Mesenchymal stem cell (in vitro differentiated cells and primary cell): Measurements from ENCODE around the gene ID2.

ENCODE experiments used
- DNase-seq: peaks from one replicate; pipeline ENCODE4 v3.0.0-alpha.2; 2013
- H2AFZ ChIP-seq: one replicate; pipeline ENCODE4 v1.6.1; 2013; ENCODE audit warnings: low read depth, mild to moderate bottlenecking, control low read depth, inconsistent platforms, low read length, moderate library complexity
- H2AK5ac ChIP-seq: 2 replicates; pipeline ENCODE4 v1.6.1; 2013; ENCODE audit warnings: low read length, moderate library complexity, mild to moderate bottlenecking, inconsistent platforms; ENCODE audit not compliant: severe bottlenecking
- H2BK120ac ChIP-seq: one replicate; pipeline ENCODE4 v1.6.1; 2013; ENCODE audit warnings: low read depth, mild to moderate bottlenecking, inconsistent platforms, low read length, moderate library complexity
- H2BK12ac ChIP-seq, 2 experiments: one replicate each; pipeline ENCODE4 v1.6.1; 2013; ENCODE audit warnings: inconsistent platforms in 2 of 2, low read length in 2 of 2, mild to moderate bottlenecking in 2 of 2, moderate library complexity in 2 of 2, control low read depth in 1 of 2
- H2BK15ac ChIP-seq: one replicate; pipeline ENCODE4 v1.6.1; 2013; ENCODE audit warnings: mild to moderate bottlenecking, low read depth, inconsistent platforms; ENCODE audit not compliant: poor library complexity, severe bottlenecking
- H2BK5ac ChIP-seq: 2 replicates; pipeline ENCODE4 v1.6.1; 2013; ENCODE audit warnings: low read depth, mild to moderate bottlenecking, low read length, control low read depth, inconsistent platforms; ENCODE audit not compliant: poor library complexity, severe bottlenecking
- H3K14ac ChIP-seq, 2 experiments: one replicate each; pipeline ENCODE4 v1.6.1; 2013; ENCODE audit warnings: inconsistent platforms in 2 of 2, low read length in 2 of 2, control low read depth in 1 of 2, mild to moderate bottlenecking in 1 of 2, moderate library complexity in 1 of 2
- H3K18ac ChIP-seq, 2 experiments: one replicate each; pipeline ENCODE4 v1.6.1; 2013; ENCODE audit warnings: inconsistent platforms in 2 of 2, low read length in 2 of 2, control low read depth in 1 of 2, low read depth in 1 of 2, mild to moderate bottlenecking in 1 of 2
- H3K23ac ChIP-seq, 2 experiments: one replicate each; pipeline ENCODE4 v1.6.1; 2013; ENCODE audit warnings: inconsistent platforms in 2 of 2, low read length in 2 of 2, mild to moderate bottlenecking in 2 of 2, moderate library complexity in 2 of 2, control low read depth in 1 of 2
- H3K27ac ChIP-seq: 2 replicates; pipeline ENCODE4 v1.5.1; 2013; ENCODE audit warnings: mild to moderate bottlenecking, moderate library complexity, low read length, control low read depth, inconsistent platforms; ENCODE audit not compliant: poor library complexity, severe bottlenecking
- H3K27me3 ChIP-seq, 2 experiments: 2 replicates each; pipeline versions ENCODE4 v1.6.1 to v1.7.0; 2013; ENCODE audit warnings: low read length in 2 of 2, mild to moderate bottlenecking in 2 of 2, moderate library complexity in 2 of 2, control low read depth in 1 of 2, inconsistent platforms in 1 of 2; ENCODE audit not compliant: control insufficient read depth in 1 of 2, insufficient read depth in 1 of 2
- H3K36me3 ChIP-seq, 2 experiments: 2 replicates each; pipeline versions ENCODE4 v1.6.1 to v1.7.0; 2013; ENCODE audit warnings: low read length in 2 of 2, control low read depth in 1 of 2, inconsistent platforms in 1 of 2, low read depth in 1 of 2, mild to moderate bottlenecking in 1 of 2; ENCODE audit not compliant: insufficient read depth in 2 of 2, control insufficient read depth in 1 of 2
- H3K4ac ChIP-seq, 2 experiments: one replicate each; pipeline ENCODE4 v1.6.1; 2013; ENCODE audit warnings: inconsistent platforms in 2 of 2, low read length in 2 of 2, mild to moderate bottlenecking in 2 of 2, moderate library complexity in 2 of 2, control low read depth in 1 of 2, low read depth in 1 of 2
- H3K4me1 ChIP-seq: 2 replicates; pipeline ENCODE4 v1.6.1; 2013; ENCODE audit warnings: low read depth, low read length, control low read depth; ENCODE audit not compliant: control insufficient read depth, insufficient read depth
- H3K4me2 ChIP-seq: 2 replicates; pipeline ENCODE4 v1.6.1; 2013; ENCODE audit warnings: low read length, mild to moderate bottlenecking, inconsistent platforms; ENCODE audit not compliant: poor library complexity, severe bottlenecking
- H3K4me3 ChIP-seq, 2 experiments: 2 replicates each; pipeline versions ENCODE4 v1.5.1 to v1.7.0; 2013; ENCODE audit warnings: low read length in 2 of 2, mild to moderate bottlenecking in 2 of 2, control low read depth in 1 of 2, low read depth in 1 of 2; ENCODE audit not compliant: insufficient read depth in 1 of 2
- H3K79me1 ChIP-seq: replicated peaks from 2 replicates; pipeline ENCODE4 v1.6.1; 2013; ENCODE audit warnings: mild to moderate bottlenecking, control low read depth, low read length, inconsistent platforms; ENCODE audit not compliant: poor library complexity, severe bottlenecking
- H3K9ac ChIP-seq: 2 replicates; pipeline ENCODE4 v1.7.0; 2013; ENCODE audit warnings: mild to moderate bottlenecking, low read length, moderate library complexity
- H3K9me3 ChIP-seq: 2 replicates; pipeline ENCODE4 v1.7.0; 2013; ENCODE audit warnings: mild to moderate bottlenecking, low read length; ENCODE audit not compliant: control insufficient read depth
- H4K8ac ChIP-seq: one replicate; pipeline ENCODE4 v1.6.1; 2013; ENCODE audit warnings: inconsistent platforms, mild to moderate bottlenecking, low read length, moderate library complexity
- H4K91ac ChIP-seq: one replicate; pipeline ENCODE4 v1.6.1; 2013; ENCODE audit warnings: mild to moderate bottlenecking, low read length, inconsistent platforms
- WGBS: methylation state at CpG from one replicate; pipeline ENCODE4 v1.1.7; 2013; ENCODE audit warnings: mixed read lengths; 5-methylcytosine and 5-hydroxymethylcytosine counted together

The ID2 gene

DNA sequence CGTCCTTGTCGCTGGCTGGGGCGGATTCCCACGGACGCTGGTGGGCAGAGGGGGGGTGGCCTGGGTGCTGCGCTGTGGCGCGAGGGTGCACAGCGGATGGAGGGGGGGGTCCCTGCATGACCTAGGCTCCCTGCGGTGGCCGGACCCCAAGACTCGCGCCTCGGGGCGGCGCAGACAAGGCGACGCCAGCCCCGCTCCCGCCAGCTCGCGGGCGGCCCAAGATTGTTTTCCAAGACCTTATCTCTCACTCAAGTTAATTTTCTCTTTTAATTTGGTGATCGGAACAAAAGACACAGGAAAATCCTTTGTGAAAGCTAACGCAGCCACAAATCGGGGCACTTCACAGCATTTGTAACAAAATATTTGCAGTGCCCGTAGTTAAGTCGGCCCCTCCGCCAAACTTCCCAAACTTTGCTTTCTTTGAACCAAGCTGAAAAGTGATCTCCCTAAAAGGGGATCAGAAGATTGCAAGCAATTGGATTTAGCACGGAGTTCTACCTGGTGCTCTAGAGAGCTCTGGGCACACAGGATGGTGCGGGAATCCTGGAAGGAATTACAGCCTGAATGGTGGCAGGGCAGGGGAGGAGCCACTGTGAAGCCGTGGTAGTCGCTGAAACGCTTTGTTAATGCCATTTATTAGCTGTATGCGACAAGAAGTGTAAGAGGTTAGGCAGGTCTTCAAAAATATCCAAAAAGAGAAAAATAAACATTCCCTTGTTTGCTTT lies 4.8 kb upstream of the ID2 start:
- Histone ChIP-seq H3K36me3 (no peaks in the 10 kb centered on the region), H3K4me2 (peak overlapping the region; percentile 95), H2BK12ac (peak overlapping the region; percentile 75 to 91), H3K14ac (no peak overlapping the region), H3K4me1 (peaks cover 22% of the 10 kb centered on the region), H3K9ac (peak overlapping the region; percentile 89), H3K79me1 (peaks cover 1% of the 10 kb centered on the region), H3K23ac (peak overlapping the region in 1 of 2 experiments; percentile 84), H2AK5ac (no peak overlapping the region), H2BK5ac (no peak overlapping the region), H2BK120ac (peak overlapping the region; percentile 97), H3K4me3 (peak overlapping the region; percentile 41 to 76), H2AFZ (no peak overlapping the region), H3K27ac (no peak overlapping the region), H4K8ac (peak overlapping the region; percentile 95), H3K4ac (peak overlapping the region; percentile 87 to 96), H4K91ac (peak overlapping the region; percentile 98), H3K27me3 (peaks cover 0 to 5% of the 10 kb centered on the region in 2 experiments), H2BK15ac (peak overlapping the region; percentile 84), H3K18ac (peak overlapping the region; percentile 67 to 98), H3K9me3 (peaks cover 13% of the 10 kb centered on the region)
- 1% methylated on average over 32 of the region's 35 CpGs for WGBS
- DNase-seq = peak; percentile 51

DNA sequence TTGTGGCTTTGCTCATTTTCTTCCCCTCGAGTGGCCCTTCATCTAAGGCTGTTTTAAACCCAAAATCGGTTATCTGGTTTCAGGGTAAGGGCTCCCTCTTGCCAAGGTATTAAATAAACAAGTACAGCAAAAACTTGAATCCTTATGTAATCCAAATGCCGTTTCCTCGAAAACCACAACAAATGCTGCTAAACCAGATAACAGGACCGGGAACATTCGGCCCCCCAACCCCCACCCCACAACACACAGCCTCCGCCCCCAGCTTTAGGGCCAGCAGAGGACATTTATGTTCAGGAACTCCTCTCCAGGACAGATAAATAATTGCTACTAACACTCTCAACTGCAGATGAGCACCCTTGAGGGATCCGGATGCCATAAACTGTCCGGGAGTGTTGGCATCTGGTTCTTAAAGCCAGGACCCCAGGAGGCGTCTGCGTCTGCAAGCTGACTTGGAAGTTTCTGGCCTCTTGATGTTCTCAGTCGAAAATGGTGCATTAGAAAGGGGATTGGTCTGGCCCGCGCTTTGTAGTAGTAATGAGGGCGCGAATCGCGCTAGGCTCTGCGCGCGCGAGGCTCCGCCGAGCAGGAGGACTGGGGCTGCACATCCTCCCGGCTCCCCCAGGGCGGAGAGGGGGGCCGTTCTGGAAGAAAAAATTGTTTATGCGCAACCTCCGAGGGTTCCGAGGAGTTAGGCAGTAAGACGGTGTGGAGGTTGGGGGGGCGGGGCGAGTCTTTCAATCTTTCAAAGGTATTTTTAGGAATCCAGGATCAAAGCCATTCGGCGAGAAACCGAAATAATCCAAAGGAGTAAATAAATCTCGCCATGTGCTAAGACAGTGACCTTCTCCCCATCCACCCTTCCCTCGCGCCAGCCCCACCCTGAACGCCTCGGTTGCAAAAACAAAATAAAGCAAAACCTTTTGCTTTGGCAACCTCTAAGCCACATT lies 3.9 kb upstream of the ID2 start:
- peak overlapping the region; percentile 48 for H4K8ac ChIP-seq
- H2BK5ac ChIP-seq = peak overlapping the region; percentile 40
- H3K23ac ChIP-seq = peak overlapping the region in 1 of 2 experiments; percentile 6
- H3K14ac ChIP-seq = no peak overlapping the region
- under 1% methylated on average over 38 of the region's 41 CpGs for WGBS
- H2AFZ ChIP-seq = no peak overlapping the region
- H3K36me3 ChIP-seq = peaks cover 0 to 3% of the 10 kb centered on the region in 2 experiments
- H4K91ac ChIP-seq = peak overlapping the region; percentile 94
- H3K27ac ChIP-seq = peak overlapping the region; percentile 30
- H3K4me3 ChIP-seq = peak overlapping the region; percentile 43 to 76
- H3K27me3 ChIP-seq = peaks cover 0 to 5% of the 10 kb centered on the region in 2 experiments
- peak overlapping the region; percentile 23 to 96 for H2BK12ac ChIP-seq
- peak overlapping the region; percentile 57 to 93 for H3K4ac ChIP-seq
- peak overlapping the region; percentile 89 for H3K9ac ChIP-seq
- peaks cover 3% of the 10 kb centered on the region for H3K79me1 ChIP-seq
- H2AK5ac ChIP-seq = no peak overlapping the region
- H3K18ac ChIP-seq = peak overlapping the region; percentile 86 to 92
- DNase-seq = peak; percentile 92
- H2BK15ac ChIP-seq = no peak overlapping the region
- H2BK120ac ChIP-seq = peak overlapping the region; percentile 97
- H3K4me2 ChIP-seq = peak overlapping the region; percentile 95
- H3K4me1 ChIP-seq = peaks cover 22% of the 10 kb centered on the region
- H3K9me3 ChIP-seq = peaks cover 13% of the 10 kb centered on the region

DNA sequence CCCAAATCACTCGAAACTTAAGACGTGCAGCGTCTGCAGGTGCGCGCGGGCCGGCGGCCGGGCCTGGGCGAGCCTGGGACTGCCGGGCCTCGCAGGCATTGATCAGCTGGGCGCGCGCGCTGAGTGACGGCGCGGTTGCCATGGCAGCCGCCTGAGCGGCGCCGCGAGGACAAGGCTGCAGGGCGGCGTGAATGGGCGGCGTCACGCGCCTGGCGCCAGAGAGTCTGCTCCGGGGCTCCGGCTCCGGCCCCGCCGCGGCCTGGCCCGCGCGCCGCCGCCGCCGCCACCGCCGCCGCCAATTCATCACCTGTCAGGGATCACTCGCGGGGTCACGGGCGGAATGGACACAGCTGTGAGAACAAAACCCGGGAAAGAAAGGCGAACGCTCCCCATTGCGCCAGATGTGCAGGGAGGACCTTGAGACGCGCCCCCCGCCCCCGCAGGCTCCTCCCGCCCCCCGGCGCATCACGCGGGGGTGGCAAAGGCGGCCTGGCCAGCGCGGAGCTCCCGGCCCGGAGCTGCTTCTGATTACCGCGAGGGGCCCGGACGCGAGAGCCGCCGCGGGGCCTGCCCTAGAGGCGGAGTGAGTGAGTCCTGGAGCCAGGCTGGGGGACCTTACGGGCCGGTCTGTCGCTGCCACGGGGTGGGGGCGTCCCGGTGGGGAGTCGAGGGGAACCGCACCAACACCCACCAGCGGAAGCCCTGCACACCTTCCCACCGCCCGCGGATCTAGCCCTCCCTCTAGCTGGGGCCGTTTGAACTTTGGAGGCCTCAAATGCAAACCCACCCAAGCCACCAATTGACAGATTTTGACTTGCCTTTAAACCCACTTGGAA lies 2.9 kb upstream of the ID2 start:
- Histone ChIP-seq H4K91ac (peak overlapping the region; percentile 97), H2AFZ (no peak overlapping the region), H4K8ac (peak overlapping the region; percentile 74), H2AK5ac (no peak overlapping the region), H2BK120ac (peak overlapping the region; percentile 97), H3K4ac (peak overlapping the region; percentile 36 to 95), H2BK5ac (peak overlapping the region; percentile 70), H3K9me3 (peaks cover 10% of the 10 kb centered on the region), H3K14ac (peak overlapping the region; percentile 28 to 91), H3K4me3 (peak overlapping the region; percentile 55 to 80), H2BK15ac (peak overlapping the region; percentile 75), H3K79me1 (peaks cover 3% of the 10 kb centered on the region), H3K36me3 (peaks cover 0 to 11% of the 10 kb centered on the region in 2 experiments), H3K4me2 (peak overlapping the region; percentile 95), H3K18ac (peak overlapping the region; percentile 97 to 99), H3K23ac (no peak overlapping the region), H2BK12ac (peak overlapping the region; percentile 29 to 99), H3K9ac (peak overlapping the region; percentile 97), H3K27me3 (peaks cover 0 to 5% of the 10 kb centered on the region in 2 experiments), H3K4me1 (peaks cover 22% of the 10 kb centered on the region), H3K27ac (peak overlapping the region; percentile 94)
- WGBS = 1% methylated on average over 74 of the region's 91 CpGs
- peak; percentile 95 for DNase-seq
